Thoracic aorta (tissue), 2 donors: Measurements from ENCODE around the gene GPSM1. TPM values are rescaled to one million over a fixed set of nuclear protein-coding genes. Genes with fewer than 3 reads are reported as not detected.

Experiments used
- ATAC-seq: fragments of 150-250 bp; one replicate; pipeline ENCODE4 v1.8.0; 2017; ENCODE audit warnings: low read depth; ENCODE audit not compliant: insufficient number of reproducible peaks, low FRiP score
- DNase-seq: peaks from one replicate; pipeline ENCODE4 v3.0.0-alpha.2; 2020; ENCODE audit warnings: low spot score
- H3K27ac ChIP-seq, 2 donors: fragments of 200-600 bp; sonication (generic); 1 replicate in 1 of 2; 2 replicates in 1 of 2; pipeline ENCODE4 v1.5.1; 2016; ENCODE audit warnings: mild to moderate bottlenecking in 2 of 2, moderate library complexity in 2 of 2
- H3K27me3 ChIP-seq: fragments of 200-600 bp; sonication (generic); replicated peaks from 2 replicates; pipeline ENCODE4 v1.6.0; 2016; ENCODE audit warnings: mild to moderate bottlenecking; ENCODE audit not compliant: insufficient read depth
- H3K36me3 ChIP-seq: fragments of 200-600 bp; sonication (generic); one replicate; pipeline ENCODE4 v1.5.1; 2016
- H3K4me1 ChIP-seq, 2 donors: fragments of 200-600 bp; sonication (generic); 1 replicate in 1 of 2; 2 replicates in 1 of 2; pipeline versions ENCODE4 v1.5.1 to v1.6.0; 2016; ENCODE audit warnings: low read depth in 2 of 2, mild to moderate bottlenecking in 1 of 2; ENCODE audit not compliant: control insufficient read depth in 1 of 2
- H3K4me3 ChIP-seq: fragments of 200-600 bp; sonication (generic); 2 replicates; pipeline ENCODE4 v1.5.1; 2016; ENCODE audit warnings: mild to moderate bottlenecking
- H3K9me3 ChIP-seq: fragments of 200-600 bp; sonication (generic); 2 replicates; pipeline ENCODE4 v1.5.1; 2016
- CTCF ChIP-seq: fragments of 200-600 bp; sonication (generic); IDR thresholded peaks from one replicate; pipeline ENCODE4 v1.5.1; 2019; ENCODE audit warnings: antibody characterized with exemption
- total RNA-seq, 2 donors: library from RNA; depleted of rRNA; stranded (reverse); fragments of >200 nt; gene quantifications; one replicate each; pipeline versions ENCODE4 v1.1.0 to v1.2.3, GENCODE V29; 2016

The GPSM1 gene
- total RNA-seq, 2 donors from 2014 or later = 29.2 to 33.6 TPM

DNA sequence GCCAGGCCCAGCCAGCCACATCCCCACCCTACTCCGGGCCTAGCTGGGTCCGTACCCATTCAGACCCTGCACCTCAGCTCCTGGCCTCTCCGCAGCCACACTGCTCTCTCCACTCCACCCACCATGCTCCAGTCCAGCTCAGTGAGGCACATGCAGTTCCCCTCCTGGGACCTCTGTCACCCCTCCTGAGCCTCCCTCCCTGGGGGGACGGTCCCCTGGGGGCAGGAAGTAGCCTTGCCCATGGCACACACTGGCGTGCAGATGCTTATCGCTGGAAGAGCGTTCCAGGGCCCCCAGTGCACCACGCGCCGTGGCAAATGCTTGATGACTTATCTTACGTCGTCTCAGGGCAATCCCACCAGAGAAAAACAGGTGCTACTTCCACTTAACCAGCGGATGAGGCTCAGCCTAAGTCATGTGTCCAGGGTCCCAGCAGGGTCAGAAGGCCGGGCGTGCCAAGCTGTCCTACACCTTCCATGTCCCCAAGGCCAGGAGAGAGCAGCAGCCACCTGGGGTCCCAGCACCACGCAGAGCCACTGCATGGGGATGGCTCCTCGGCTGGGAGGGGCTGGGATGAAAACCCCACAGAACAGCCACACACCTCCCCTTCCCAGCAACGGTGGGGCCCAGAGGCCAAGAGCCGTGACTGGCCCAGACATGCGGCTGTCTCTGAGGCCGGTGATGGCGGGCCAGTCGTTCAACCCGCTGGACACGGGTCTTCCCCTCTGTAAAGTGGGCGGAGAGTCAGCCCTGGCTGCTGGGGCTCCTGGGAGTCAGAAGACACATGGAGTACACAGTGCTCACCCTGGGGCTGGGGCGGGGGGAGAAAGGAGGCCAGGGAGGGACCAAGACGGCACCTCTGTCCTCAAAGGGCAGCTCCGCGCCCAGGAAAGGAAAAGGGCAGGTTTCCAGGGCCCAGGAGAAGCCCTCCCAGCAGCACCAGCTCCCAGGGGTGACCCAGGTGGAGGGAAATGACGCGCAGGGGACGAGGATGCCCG is 20.8 kb upstream of the GPSM1 start:
- H3K36me3 ChIP-seq = no peaks in the 10 kb centered on the region
- no peak for ATAC-seq
- H3K27ac ChIP-seq = no peak overlapping the region
- no peaks in the 10 kb centered on the region for H3K4me1 ChIP-seq
- H3K4me3 ChIP-seq = no peak overlapping the region
- no peak for TF ChIP-seq CTCF
- no peaks in the 10 kb centered on the region for H3K27me3 ChIP-seq
- DNase-seq = no peak
- H3K9me3 ChIP-seq = no peaks in the 10 kb centered on the region

DNA sequence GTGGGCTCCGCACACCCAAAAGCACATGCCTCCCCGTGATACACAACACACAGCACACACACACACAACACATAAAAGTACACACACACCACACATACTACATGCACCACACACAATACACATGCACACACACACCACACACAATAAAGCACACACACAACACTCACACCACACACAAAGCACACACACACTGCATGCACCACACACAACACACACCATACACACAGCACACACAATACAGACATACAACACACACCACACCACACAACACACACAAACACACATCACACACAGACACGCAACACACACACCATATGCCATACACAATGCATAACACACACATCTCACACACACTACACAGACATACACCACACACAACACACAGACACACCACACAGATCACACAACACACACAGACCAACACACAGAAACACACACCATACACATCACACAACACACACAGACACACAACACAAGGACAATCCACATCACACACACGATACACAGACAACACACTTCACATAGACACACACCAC is 20.1 kb upstream of the GPSM1 start:
- no peak overlapping the region for H3K27ac ChIP-seq
- no peak for TF ChIP-seq CTCF
- no peaks in the 10 kb centered on the region for H3K36me3 ChIP-seq
- H3K9me3 ChIP-seq = no peaks in the 10 kb centered on the region
- no peaks in the 10 kb centered on the region for H3K27me3 ChIP-seq
- no peak for DNase-seq
- no peaks in the 10 kb centered on the region for H3K4me1 ChIP-seq
- no peak for ATAC-seq
- H3K4me3 ChIP-seq = no peak overlapping the region

DNA sequence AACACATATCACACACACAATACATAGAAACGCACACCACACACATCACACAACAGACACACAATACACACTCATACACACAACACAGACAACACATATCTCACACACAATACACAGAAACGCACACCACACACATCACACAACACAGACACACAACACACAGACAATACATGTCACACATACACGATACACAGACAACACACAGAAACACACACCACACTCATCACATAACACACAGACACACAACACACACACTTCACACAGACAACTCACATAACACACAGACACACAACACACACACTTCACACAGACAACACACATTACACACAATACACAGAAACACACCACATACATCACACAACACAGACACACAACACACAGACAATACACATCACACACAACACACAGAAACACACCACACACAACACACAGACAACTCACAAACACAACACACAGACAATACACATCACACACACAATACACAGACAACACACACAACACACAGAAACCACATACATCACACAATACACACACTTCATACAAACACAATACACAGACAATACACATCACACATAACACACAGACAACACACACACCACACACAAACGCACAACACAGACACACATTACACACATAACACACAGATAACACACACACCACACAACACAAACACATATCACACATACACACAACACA is 19.2 kb upstream of the GPSM1 start:
- H3K36me3 ChIP-seq = no peaks in the 10 kb centered on the region
- no peaks in the 10 kb centered on the region for H3K27me3 ChIP-seq
- no peak for TF ChIP-seq CTCF
- H3K9me3 ChIP-seq = no peaks in the 10 kb centered on the region
- H3K4me3 ChIP-seq = no peak overlapping the region
- ATAC-seq (no peak), DNase-seq (no peak)
- H3K4me1 ChIP-seq = no peaks in the 10 kb centered on the region
- no peak overlapping the region for H3K27ac ChIP-seq

DNA sequence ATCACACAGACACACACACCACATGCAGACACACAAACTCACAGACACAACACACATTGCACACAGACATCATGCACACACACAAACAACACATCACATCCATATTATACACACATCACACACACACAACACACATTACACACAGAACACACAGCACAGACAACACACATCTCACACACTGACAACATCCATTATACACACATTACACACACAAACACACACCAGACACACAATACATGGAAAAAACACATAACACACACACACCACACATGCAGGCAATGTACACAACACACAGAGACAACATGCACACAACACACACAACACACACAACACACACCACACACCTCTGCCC is 18.7 kb upstream of the GPSM1 start:
- TF ChIP-seq CTCF = no peak
- ATAC-seq = no peak
- H3K4me1 ChIP-seq = no peaks in the 10 kb centered on the region
- no peak overlapping the region for H3K27ac ChIP-seq
- DNase-seq = no peak
- H3K4me3 ChIP-seq = no peak overlapping the region
- H3K36me3 ChIP-seq = no peaks in the 10 kb centered on the region
- H3K27me3 ChIP-seq = no peaks in the 10 kb centered on the region
- no peaks in the 10 kb centered on the region for H3K9me3 ChIP-seq
